A549 (cell line): ENCODE data around the gene HCRTR1. TPM values are rescaled to one million over a fixed set of nuclear protein-coding genes. Genes with fewer than 3 reads are reported as not detected.

Experiments used
- ATAC-seq, 2 experiments: fragments of 200-7000 bp in 1 of 2; fragments of >200 bp in 1 of 2; cut with Nextera tagmentation in 1 of 2; cut with Tn5 transposase in 1 of 2; 3 replicates each; pipeline versions ENCODE4 v1.8.0 to v1.9.1; 2018 to 2020; ENCODE audit warnings: mild to moderate bottlenecking in 1 of 2, moderate library complexity in 1 of 2
- CTCF ChIA-PET: fragments of 300-600 bp; sonication (Branson Sonifier 250); formaldehyde crosslinking; extraction: SDS; loops from one replicate; lab custom pipeline; 2021; ENCODE audit warnings: antibody characterized with exemption, inconsistent platforms; lab: Yijun Ruan, JAX
- POLR2A ChIA-PET: fragments of 350-600 bp; formaldehyde crosslinking; extraction: SDS; loops from one replicate; lab custom pipeline; 2021; ENCODE audit warnings: antibody characterized with exemption, inconsistent platforms; lab: Yijun Ruan, JAX
- DNase-seq, 2 experiments: peaks; one replicate each; pipeline versions ENCODE4 v3.0.0 to v3.0.0-alpha.2; 2011 to 2016; ENCODE audit warnings: low read depth in 1 of 2, low spot score in 1 of 2
- FAIRE-seq: peaks from 2 replicates; lab custom pipeline; 2011; peaks lifted over from hg19 to GRCh38; lab: Jason Lieb, UNC
- H3K27ac ChIP-seq, 2 experiments: fragments of >200 bp; sonication (Bioruptor Twin); formaldehyde crosslinking; 3 replicates each; pipeline ENCODE4 v1.5.1; 2016 to 2017
- H3K4me1 ChIP-seq: fragments of >200 bp; sonication (Bioruptor Twin); formaldehyde crosslinking; 3 replicates; pipeline ENCODE4 v1.6.1; 2016
- H3K4me2 ChIP-seq: fragments of >200 bp; sonication (Bioruptor Twin); formaldehyde crosslinking; 3 replicates; pipeline ENCODE4 v1.6.1; 2016
- H3K4me3 ChIP-seq: fragments of >200 bp; sonication (Bioruptor Twin); formaldehyde crosslinking; 3 replicates; pipeline ENCODE4 v1.5.1; 2016
- H3K9me3 ChIP-seq: fragments of >200 bp; sonication (Bioruptor Twin); formaldehyde crosslinking; 3 replicates; pipeline ENCODE4 v1.6.1; 2016
- BHLHE40 ChIP-seq: IDR thresholded peaks from 2 replicates; pipeline ENCODE4 v1.6.1; 2012; ENCODE audit warnings: low read depth, low read length, inconsistent platforms
- CBX2 ChIP-seq: fragments of 200-600 bp; sonication (generic); IDR thresholded peaks from 2 replicates; pipeline ENCODE4 v1.6.1; 2016; ENCODE audit warnings: low read depth, mild to moderate bottlenecking, borderline replicate concordance
- CBX8 ChIP-seq: fragments of 200-600 bp; sonication (generic); IDR thresholded peaks from 2 replicates; pipeline ENCODE4 v1.6.1; 2016
- CEBPB ChIP-seq, 2 experiments: fragments of >200 bp in 1 of 2; sonication (Bioruptor Twin) in 1 of 2; formaldehyde crosslinking in 1 of 2; IDR thresholded peaks; 2 replicates each; pipeline ENCODE4 v1.6.1; 2012 to 2016
- CHD2 ChIP-seq: fragments of 150-350 bp; IDR thresholded peaks from 2 replicates; pipeline ENCODE4 v1.6.1; 2014; ENCODE audit warnings: low read length; ENCODE audit not compliant: partially characterized antibody
- CHD4 ChIP-seq: fragments of 200-600 bp; sonication (generic); IDR thresholded peaks from 2 replicates; pipeline ENCODE4 v1.6.1; 2016; ENCODE audit warnings: antibody characterized with exemption, mild to moderate bottlenecking, borderline replicate concordance
- EHF ChIP-seq: fragments of 250-450 bp; sonication (Bioruptor Pico); IDR thresholded peaks from 2 replicates; pipeline ENCODE4 v1.5.0; 2020; ENCODE audit warnings: mild to moderate bottlenecking
- EHMT2 ChIP-seq: fragments of 200-600 bp; sonication (generic); IDR thresholded peaks from 2 replicates; pipeline ENCODE4 v1.6.1; 2016; ENCODE audit warnings: antibody characterized with exemption, low read depth, mild to moderate bottlenecking, moderate library complexity
- ESRRA ChIP-seq: fragments of 150-350 bp; IDR thresholded peaks from 2 replicates; pipeline ENCODE4 v1.6.1; 2014; ENCODE audit warnings: mild to moderate bottlenecking, low read length, borderline replicate concordance
- FOXS1 ChIP-seq: fragments of 250-450 bp; sonication (Bioruptor Pico); IDR thresholded peaks from 2 replicates; pipeline ENCODE4 v1.5.0; 2020; ENCODE audit warnings: mild to moderate bottlenecking, moderate library complexity
- HES2 ChIP-seq: fragments of >200 bp; sonication (Bioruptor Twin); formaldehyde crosslinking; IDR thresholded peaks from 2 replicates; pipeline ENCODE4 v1.6.1; 2016
- JUN ChIP-seq, 2 experiments: fragments of >200 bp; sonication (Bioruptor Twin); formaldehyde crosslinking; IDR thresholded peaks; 2 replicates in 1 of 2; 3 replicates in 1 of 2; pipeline ENCODE4 v1.6.1; 2016 to 2017
- KDM5A ChIP-seq: fragments of 200-600 bp; sonication (generic); IDR thresholded peaks from 2 replicates; pipeline ENCODE4 v1.6.1; 2016; ENCODE audit warnings: antibody characterized with exemption, mild to moderate bottlenecking
- MAFK ChIP-seq: fragments of 450-650 bp; IDR thresholded peaks from 2 replicates; pipeline ENCODE4 v1.6.1; 2014; ENCODE audit not compliant: partially characterized antibody
- MAZ ChIP-seq: fragments of 150-350 bp; IDR thresholded peaks from 2 replicates; pipeline ENCODE4 v1.6.1; 2014; ENCODE audit warnings: antibody characterized with exemption, low read depth, low read length, borderline replicate concordance
- NFE2L2 ChIP-seq: fragments of 150-350 bp; conservative IDR thresholded peaks from 2 replicates; pipeline ENCODE4 v1.6.1; 2014; ENCODE audit warnings: low read length
- NPAS2 ChIP-seq: fragments of 250-450 bp; sonication (Bioruptor Pico); IDR thresholded peaks from 2 replicates; pipeline ENCODE4 v1.8.0; 2022; ENCODE audit warnings: mild to moderate bottlenecking, moderate library complexity, borderline replicate concordance
- PHF8 ChIP-seq: fragments of 200-600 bp; sonication (generic); IDR thresholded peaks from 2 replicates; pipeline ENCODE4 v1.6.1; 2016; ENCODE audit warnings: low read depth, mild to moderate bottlenecking, antibody characterized with exemption, moderate library complexity, borderline replicate concordance
- POLR2A ChIP-seq: IDR thresholded peaks from 2 replicates; pipeline ENCODE4 v1.6.1; 2012; ENCODE audit warnings: mild to moderate bottlenecking, low read length
- RCOR1 ChIP-seq: fragments of 150-350 bp; IDR thresholded peaks from 2 replicates; pipeline ENCODE4 v1.6.1; 2014; ENCODE audit warnings: antibody characterized with exemption, low read length, low read depth
- RFX5 ChIP-seq: fragments of 450-650 bp; IDR thresholded peaks from 2 replicates; pipeline ENCODE4 v1.7.1; 2014; ENCODE audit warnings: antibody characterized with exemption, mild to moderate bottlenecking, moderate library complexity
- RNF2 ChIP-seq: fragments of 200-600 bp; sonication (generic); IDR thresholded peaks from 2 replicates; pipeline ENCODE4 v1.6.1; 2016; ENCODE audit warnings: low read depth, mild to moderate bottlenecking, antibody characterized with exemption, moderate library complexity, borderline replicate concordance
- SREBF2 ChIP-seq: fragments of 450-650 bp; IDR thresholded peaks from 2 replicates; pipeline ENCODE4 v1.6.1; 2014; ENCODE audit warnings: mild to moderate bottlenecking, moderate library complexity
- TP53 ChIP-seq: fragments of 250-450 bp; sonication (Bioruptor Pico); IDR thresholded peaks from 2 replicates; pipeline ENCODE4 v1.5.0; 2021; ENCODE audit warnings: mild to moderate bottlenecking, moderate library complexity
- ZC3H11A ChIP-seq: fragments of 450-650 bp; IDR thresholded peaks from 2 replicates; pipeline ENCODE4 v1.6.1; 2014; ENCODE audit warnings: antibody characterized with exemption, mild to moderate bottlenecking
- ZSCAN20 ChIP-seq: fragments of 250-450 bp; sonication (Bioruptor Pico); IDR thresholded peaks from 2 replicates; pipeline ENCODE4 v1.8.0; 2022; ENCODE audit warnings: mild to moderate bottlenecking, moderate library complexity
- WGBS: methylation state at CpG from one replicate; pipeline ENCODE4 v1.1.6; 2017; ENCODE audit errors: missing lambda C conversion rate; 5-methylcytosine and 5-hydroxymethylcytosine counted together
- polyA plus RNA-seq, 4 experiments: library from polyadenylated mRNA; depleted of rRNA in 3 of 4; stranded (reverse); fragments of >200 nt; fragmentation: RNase III in 1 of 4; extraction: RNeasy Plus Mini Kit Qiagen cat#74134 plus additional on column Dnase treatment in 1 of 4; gene quantifications; 2 replicates in 3 of 4; 3 replicates in 1 of 4; pipeline ENCODE4 v1.2.3, GENCODE V29; 2011 to 2017
- TF ChIP-seq, protein P1 (sequence below): IDR thresholded peaks from 2 replicates; pipeline ENCODE4 v1.6.1; 2012
- TF ChIP-seq, protein P2 (sequence below): fragments of >200 bp; sonication (Bioruptor Twin); formaldehyde crosslinking; IDR thresholded peaks from 3 replicates; pipeline ENCODE4 v1.6.1; 2016
- TF ChIP-seq, protein P3 (sequence below): IDR thresholded peaks from 2 replicates; pipeline ENCODE4 v1.6.1; 2012

HCRTR1 gene
- polyA plus RNA-seq, 2 of the 4 experiments (the other 2 are of a cell fraction): not detected

- TF ChIP-seq CHD2 (no peak), RCOR1 (no peak), KDM5A (peak; percentile 66; the same call in 1 of the 2 replicates), MAZ (no peak), NFE2L2 (no peak), NPAS2 (CRISPR knock-in tag) (no peak), JUN (IDR thresholded peaks at IDR 0.05) (peak in 1 of 2 experiments; percentile 31; a peak in 1 of 5 replicates)
- TF ChIP-seq, all 56 proteins: peak for 8
Measured at GRCh38 chr1:31644560-31645273, 27.2 kb downstream of the HCRTR1 start, which contains the start of gene PEF1 (continued).

DNA sequence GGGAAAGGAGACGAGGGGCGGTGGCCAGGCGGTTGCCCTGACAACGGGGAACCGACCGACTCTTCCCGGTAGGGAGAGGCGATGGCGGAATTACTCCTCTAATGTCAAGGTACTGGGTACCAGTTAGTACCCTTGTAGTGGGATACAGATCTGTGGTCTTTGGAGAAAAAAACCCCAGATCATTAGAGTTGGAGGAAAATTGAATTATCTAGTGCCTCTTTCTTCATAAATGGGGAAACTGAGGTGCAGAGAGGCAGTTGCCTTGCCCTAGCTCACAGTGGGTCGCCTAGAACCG lies 27.7 kb downstream of the HCRTR1 start:
- peak overlapping the region; percentile 97 to 98 for H3K27ac ChIP-seq
- ChIA-PET POLR2A (interaction anchor here (0.8 to 1.2 kb wide), 11 partner anchors 9 to 144 kb away, joined by 3 to 7 read pairs (median 4); no protein-coding TSS in a partner anchor), CTCF (interaction anchor here (0.5 to 1.0 kb wide), 3 partner anchors 11 to 158 kb away, joined by 3 to 5 read pairs (median 3); no protein-coding TSS in a partner anchor)
- H3K4me2 ChIP-seq: peak overlapping the region; percentile 88
- WGBS: 0% methylated on average over 2 of the region's 11 CpGs
- H3K4me3 ChIP-seq: peak overlapping the region; percentile 77
- DNase-seq (no peak), FAIRE-seq (no peak), ATAC-seq (no peak)
- H3K9me3 ChIP-seq: no peaks in the 10 kb centered on the region
- peaks cover 11% of the 10 kb centered on the region for H3K4me1 ChIP-seq
- TF ChIP-seq TP53 (CRISPR knock-in tag) (no peak), RFX5 (no peak), SREBF2 (no peak), ESRRA (no peak), CEBPB (IDR thresholded peaks at IDR 0.05) (no peak), RNF2 (no peak), EHF (no peak), CBX8 (no peak), POLR2A (no peak; the same call in 1 of the 2 replicates)
- TF ChIP-seq, protein P1, sequence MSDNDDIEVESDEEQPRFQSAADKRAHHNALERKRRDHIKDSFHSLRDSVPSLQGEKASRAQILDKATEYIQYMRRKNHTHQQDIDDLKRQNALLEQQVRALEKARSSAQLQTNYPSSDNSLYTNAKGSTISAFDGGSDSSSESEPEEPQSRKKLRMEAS: no peak

DNA sequence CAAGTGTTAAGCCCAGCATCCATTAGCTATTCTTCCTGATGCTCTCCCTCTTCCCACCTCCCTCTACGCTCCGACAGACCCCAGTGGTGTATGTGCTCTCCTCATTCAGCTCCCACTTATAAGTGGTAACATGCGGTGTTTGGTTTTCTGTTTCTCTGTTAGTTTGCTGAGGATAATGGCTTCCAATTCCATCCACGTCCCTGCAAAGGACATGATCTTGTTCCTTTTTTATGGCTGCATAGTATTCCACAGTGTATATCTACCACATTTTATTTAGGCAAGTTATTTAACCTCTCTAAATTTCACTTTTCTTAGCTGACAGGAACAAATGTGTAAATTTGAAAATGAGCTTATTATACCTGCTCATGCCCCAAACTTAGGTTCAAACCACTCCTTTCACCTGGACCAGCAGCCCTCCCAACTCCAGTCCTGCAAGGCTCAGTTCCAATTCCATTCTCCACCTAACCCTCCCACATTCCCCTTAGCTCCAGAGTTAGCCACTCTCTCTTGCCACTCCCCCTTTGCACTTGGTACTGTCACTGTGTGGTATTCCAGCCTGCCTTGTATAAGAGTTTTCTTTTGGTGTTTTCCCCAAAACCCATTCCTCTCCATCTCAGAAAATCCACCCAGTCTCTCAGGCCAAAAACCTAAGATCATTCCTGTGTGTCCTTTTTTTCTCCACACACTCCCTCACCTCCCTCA lies 28.9 kb downstream of the HCRTR1 start:
- H3K4me3 ChIP-seq: no peak overlapping the region
- H3K4me1 ChIP-seq: peaks cover 11% of the 10 kb centered on the region
- no peak for DNase-seq
- POLR2A ChIA-PET: no interaction called here
- no peak overlapping the region for H3K27ac ChIP-seq
- TF ChIP-seq HES2: no peak
- TF ChIP-seq MAFK: no peak
- no peak for TF ChIP-seq TP53 (CRISPR knock-in tag)
- TF ChIP-seq, protein P1: no peak
- no peak for TF ChIP-seq PHF8
- TF ChIP-seq CEBPB (IDR thresholded peaks at IDR 0.05): no peak
- no peak for TF ChIP-seq MAZ
- TF ChIP-seq CHD4: no peak
- TF ChIP-seq, protein P2, sequence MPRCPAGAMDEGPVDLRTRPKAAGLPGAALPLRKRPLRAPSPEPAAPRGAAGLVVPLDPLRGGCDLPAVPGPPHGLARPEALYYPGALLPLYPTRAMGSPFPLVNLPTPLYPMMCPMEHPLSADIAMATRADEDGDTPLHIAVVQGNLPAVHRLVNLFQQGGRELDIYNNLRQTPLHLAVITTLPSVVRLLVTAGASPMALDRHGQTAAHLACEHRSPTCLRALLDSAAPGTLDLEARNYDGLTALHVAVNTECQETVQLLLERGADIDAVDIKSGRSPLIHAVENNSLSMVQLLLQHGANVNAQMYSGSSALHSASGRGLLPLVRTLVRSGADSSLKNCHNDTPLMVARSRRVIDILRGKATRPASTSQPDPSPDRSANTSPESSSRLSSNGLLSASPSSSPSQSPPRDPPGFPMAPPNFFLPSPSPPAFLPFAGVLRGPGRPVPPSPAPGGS: no peak
- TF ChIP-seq, protein P3, sequence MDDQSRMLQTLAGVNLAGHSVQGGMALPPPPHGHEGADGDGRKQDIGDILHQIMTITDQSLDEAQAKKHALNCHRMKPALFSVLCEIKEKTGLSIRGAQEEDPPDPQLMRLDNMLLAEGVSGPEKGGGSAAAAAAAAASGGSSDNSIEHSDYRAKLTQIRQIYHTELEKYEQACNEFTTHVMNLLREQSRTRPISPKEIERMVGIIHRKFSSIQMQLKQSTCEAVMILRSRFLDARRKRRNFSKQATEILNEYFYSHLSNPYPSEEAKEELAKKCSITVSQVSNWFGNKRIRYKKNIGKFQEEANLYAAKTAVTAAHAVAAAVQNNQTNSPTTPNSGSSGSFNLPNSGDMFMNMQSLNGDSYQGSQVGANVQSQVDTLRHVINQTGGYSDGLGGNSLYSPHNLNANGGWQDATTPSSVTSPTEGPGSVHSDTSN: no peak
- no peak for TF ChIP-seq RNF2
- no peak for TF ChIP-seq BHLHE40
- TF ChIP-seq FOXS1: no peak
- no peak for TF ChIP-seq CBX8
- TF ChIP-seq ZSCAN20: no peak
- TF ChIP-seq JUN (IDR thresholded peaks at IDR 0.05): no peak
- no peak for TF ChIP-seq CBX2
- no peak for TF ChIP-seq EHMT2
- TF ChIP-seq ZC3H11A: no peak
- TF ChIP-seq POLR2A: no peak
- TF ChIP-seq, all 56 proteins: peak for 0
- H3K4me2 ChIP-seq: no peak overlapping the region
- CTCF ChIA-PET: interaction anchor here (0.6 to 1.3 kb wide), 2 partner anchors 69 to 99 kb away, joined by 3 read pairs; no protein-coding TSS in a partner anchor
- H3K9me3 ChIP-seq: no peaks in the 10 kb centered on the region
- FAIRE-seq: no peak
- 93% methylated on average over 4 of the region's 4 CpGs for WGBS
- no peak for ATAC-seq
